ENCODE measurements around the gene ETS2. TPM values are rescaled to one million over a fixed set of nuclear protein-coding genes. Genes with fewer than 3 reads are reported as not detected.

The ETS2 gene
- total RNA-seq, 1 experiment from 2014 or later = 127 TPM

- DNase-seq (no peak), ATAC-seq (no peak)
- H3K9me3 ChIP-seq (ENCODE audit: low read length) = no peaks in the 10 kb centered on the region
- H3K4me1 ChIP-seq (ENCODE audit: insufficient read depth, low read length) = peaks cover 19% of the 10 kb centered on the region
- no peak overlapping the region for H3K4me3 ChIP-seq (ENCODE audit: low read length)
- H3K9ac ChIP-seq (ENCODE audit: low read length) = no peak overlapping the region
- no peaks in the 10 kb centered on the region for H3K36me3 ChIP-seq (ENCODE audit: low read depth, low read length)
- ChIA-PET CTCF (no interaction called here), POLR2A (ENCODE audit: unreplicated experiment) (no interaction called here)
- intact Hi-C loops (cut with micrococcal nuclease) = no loop called here
- H3K9me2 ChIP-seq (replicated peaks; ENCODE audit: low read length) = no peaks in the 10 kb centered on the region
- no peaks in the 10 kb centered on the region for H3K79me2 ChIP-seq (ENCODE audit: low read length)
- TF ChIP-seq EZH2phosphoT487 (IDR thresholded peaks at IDR 0.05; ENCODE audit: borderline replicate concordance, low read length) (no peak), EZH2 (IDR thresholded peaks at IDR 0.05; ENCODE audit: low read length, unreplicated experiment) (no peak), CTCF (conservative IDR thresholded peaks at IDR 0.05; ENCODE audit: low read depth, low read length) (no peak)
- H3F3A ChIP-seq (ENCODE audit: low read length, unreplicated experiment) = no peaks in the 10 kb centered on the region
- H4K20me1 ChIP-seq (ENCODE audit: low read length) = no peaks in the 10 kb centered on the region
- H3K4me2 ChIP-seq (ENCODE audit: low read length) = no peak overlapping the region
- H3K27me3 ChIP-seq (ENCODE audit: low read length) = no peaks in the 10 kb centered on the region
- BruUV-seq (replicated peaks) = no TSS peak
- H2AFZ ChIP-seq (ENCODE audit: low read length) = no peak overlapping the region
- no peak overlapping the region for H3K27ac ChIP-seq (ENCODE audit: low read length)
Measured at GRCh38 chr21:38857152-38857825, 51.6 kb downstream of the ETS2 start.

- TF ChIP-seq CTCF (conservative IDR thresholded peaks at IDR 0.05; ENCODE audit: low read depth, low read length) = no peak
- no peak for TF ChIP-seq EZH2phosphoT487 (IDR thresholded peaks at IDR 0.05; ENCODE audit: borderline replicate concordance, low read length)
- no peak for TF ChIP-seq EZH2 (IDR thresholded peaks at IDR 0.05; ENCODE audit: low read length, unreplicated experiment)
- H3F3A ChIP-seq (ENCODE audit: low read length, unreplicated experiment) = no peaks in the 10 kb centered on the region
- H3K9ac ChIP-seq (ENCODE audit: low read length) = no peak overlapping the region
- no peak for ATAC-seq
- H3K4me2 ChIP-seq (ENCODE audit: low read length) = no peak overlapping the region
- H3K4me3 ChIP-seq (ENCODE audit: low read length) = no peak overlapping the region
- peaks cover 10% of the 10 kb centered on the region for H3K4me1 ChIP-seq (ENCODE audit: insufficient read depth, low read length)
- no peaks in the 10 kb centered on the region for H3K9me2 ChIP-seq (replicated peaks; ENCODE audit: low read length)
- CTCF ChIA-PET = no interaction called here
- no peaks in the 10 kb centered on the region for H3K27me3 ChIP-seq (ENCODE audit: low read length)
- H2AFZ ChIP-seq (ENCODE audit: low read length) = no peak overlapping the region
- H3K9me3 ChIP-seq (ENCODE audit: low read length) = no peaks in the 10 kb centered on the region
- POLR2A ChIA-PET (ENCODE audit: unreplicated experiment) = no interaction called here
- no peak overlapping the region for H3K27ac ChIP-seq (ENCODE audit: low read length)
- intact Hi-C loops (cut with micrococcal nuclease) = no loop called here
- H4K20me1 ChIP-seq (ENCODE audit: low read length) = no peaks in the 10 kb centered on the region
- no TSS peak for BruUV-seq (replicated peaks)
- DNase-seq = no peak
- no peaks in the 10 kb centered on the region for H3K36me3 ChIP-seq (ENCODE audit: low read depth, low read length)
- no peaks in the 10 kb centered on the region for H3K79me2 ChIP-seq (ENCODE audit: low read length)
Measured at GRCh38 chr21:38858026-38858811, 52.5 kb downstream of the ETS2 start.

- Histone ChIP-seq H2AFZ (ENCODE audit: low read length) (no peak overlapping the region), H3K4me3 (ENCODE audit: low read length) (no peak overlapping the region), H3K79me2 (ENCODE audit: low read length) (no peaks in the 10 kb centered on the region), H3K27me3 (ENCODE audit: low read length) (no peaks in the 10 kb centered on the region), H3K9me3 (ENCODE audit: low read length) (no peaks in the 10 kb centered on the region), H3F3A (ENCODE audit: low read length, unreplicated experiment) (no peaks in the 10 kb centered on the region), H3K36me3 (ENCODE audit: low read depth, low read length) (no peaks in the 10 kb centered on the region), H4K20me1 (ENCODE audit: low read length) (no peaks in the 10 kb centered on the region), H3K9ac (ENCODE audit: low read length) (no peak overlapping the region), H3K27ac (ENCODE audit: low read length) (no peak overlapping the region), H3K4me1 (ENCODE audit: insufficient read depth, low read length) (peaks cover 5% of the 10 kb centered on the region), H3K9me2 (replicated peaks; ENCODE audit: low read length) (no peaks in the 10 kb centered on the region), H3K4me2 (ENCODE audit: low read length) (no peak overlapping the region)
- intact Hi-C loops (cut with micrococcal nuclease) = no loop called here
- CTCF ChIA-PET = no interaction called here
- TF ChIP-seq EZH2 (IDR thresholded peaks at IDR 0.05; ENCODE audit: low read length, unreplicated experiment) (no peak), EZH2phosphoT487 (IDR thresholded peaks at IDR 0.05; ENCODE audit: borderline replicate concordance, low read length) (no peak), CTCF (conservative IDR thresholded peaks at IDR 0.05; ENCODE audit: low read depth, low read length) (no peak)
- no TSS peak for BruUV-seq (replicated peaks)
- POLR2A ChIA-PET (ENCODE audit: unreplicated experiment) = no interaction called here
- ATAC-seq = no peak
- no peak for DNase-seq
Measured at GRCh38 chr21:38858812-38859205, 53.1 kb downstream of the ETS2 start.
